SKM-1 treated with dmso at 0.1 percent for 144 hours (cell line): ENCODE data around the gene FUNDC1.
"Not testable (repeated sequence)": the region's sequence is repeated elsewhere in the genome, so short reads cannot be mapped to it uniquely, and the experiment has no call there.

Experiments used
- DNase-seq: peaks from one replicate; lab custom pipeline; 2025; ENCODE audit not compliant: unreplicated experiment; lab: John Stamatoyannopoulos, UW

Gene FUNDC1

GRCh38 chrX:44542567-44543325 is at the start of gene FUNDC1:
Gene FUNDC1 (minus strand): TSS chrX:44542859. CDS start chrX:44542832, 27 bp downstream.
- peak; percentile 82 for DNase-seq

GRCh38 chrX:44585866-44586265 is 43.2 kb upstream of the FUNDC1 start:
- peak; percentile 37 for DNase-seq

GRCh38 chrX:44580466-44580865 is 37.8 kb upstream of the FUNDC1 start:
- no peak for DNase-seq

GRCh38 chrX:44572340-44572938 is 29.8 kb upstream of the FUNDC1 start:
- no peak for DNase-seq

DNA sequence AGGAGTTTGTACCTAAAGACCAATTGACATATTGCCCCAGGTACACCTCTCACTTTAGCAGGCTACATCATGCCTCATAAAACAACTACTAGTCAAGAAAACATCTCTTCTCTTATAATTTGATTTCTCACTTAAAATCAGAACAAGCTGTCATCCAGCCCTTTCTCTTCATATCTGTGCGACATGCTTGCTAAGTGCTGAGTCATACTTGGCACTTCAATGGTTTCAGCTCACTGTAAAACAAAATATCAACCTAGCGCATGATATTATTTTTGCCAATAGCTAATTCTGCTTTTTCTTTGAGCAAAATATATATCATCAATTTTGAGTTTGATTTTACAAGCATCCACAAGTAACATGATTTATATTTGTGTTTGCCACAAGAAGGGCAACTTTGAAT is 27.9 kb upstream of the FUNDC1 start:
- no peak for DNase-seq

DNA sequence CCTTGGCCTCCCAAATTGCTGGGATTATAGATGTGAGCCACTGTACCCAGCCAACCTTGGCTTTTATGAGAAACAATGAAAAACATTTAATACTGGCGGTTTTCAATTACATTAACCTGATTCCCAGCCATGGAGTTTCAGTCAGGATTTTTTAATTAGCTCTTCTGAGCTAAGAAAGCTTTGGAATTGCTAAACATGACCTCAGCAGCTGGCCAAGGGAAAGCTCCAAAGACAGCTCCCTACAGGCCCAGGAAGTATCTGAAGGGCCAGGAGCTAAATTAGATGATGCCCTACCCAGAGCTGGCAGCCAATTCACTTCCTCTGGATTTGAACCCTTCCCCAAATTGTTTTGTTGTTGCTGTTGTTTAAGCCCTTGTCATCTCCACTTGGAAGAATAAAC is 26.5 kb upstream of the FUNDC1 start:
- no peak for DNase-seq

DNA sequence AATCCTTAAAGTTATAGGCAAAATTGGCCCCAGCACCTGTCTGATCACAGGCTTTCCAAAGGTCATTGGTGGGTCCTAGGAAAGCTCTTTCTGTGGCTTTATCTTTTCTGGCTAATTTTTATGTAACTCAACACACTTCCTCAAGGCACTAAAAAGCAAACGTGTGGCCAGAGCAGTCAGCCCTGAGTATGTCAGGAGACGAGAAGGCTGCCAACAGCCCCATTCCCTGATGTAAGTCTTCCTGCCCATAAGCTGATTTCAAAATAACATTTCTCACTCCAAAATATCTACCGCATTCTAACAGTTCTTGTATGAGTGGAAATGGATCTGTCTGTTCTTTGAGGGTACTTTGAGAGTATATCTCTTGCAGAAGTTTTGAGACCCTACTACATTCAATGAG is 25.5 kb upstream of the FUNDC1 start:
- peak; percentile 9 for DNase-seq

DNA sequence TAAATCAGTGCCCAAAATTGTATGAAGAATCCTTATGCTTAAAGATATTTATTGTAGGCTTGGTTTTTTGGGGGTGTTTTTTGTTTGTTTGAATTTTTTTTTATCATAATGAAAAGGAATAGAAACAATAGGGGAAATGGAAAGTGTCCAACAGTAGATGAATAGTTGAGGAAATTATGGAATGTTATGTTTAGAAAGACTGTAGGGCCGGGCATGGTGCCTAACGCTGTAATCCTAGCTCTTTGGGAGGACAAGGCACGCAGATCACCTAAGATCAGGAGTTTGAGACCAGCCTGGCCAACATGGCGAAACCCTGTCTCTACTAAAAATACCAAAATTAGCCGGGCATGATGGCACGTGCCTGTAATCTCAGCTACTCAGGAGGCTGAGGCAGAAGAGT is 19.2 kb upstream of the FUNDC1 start:
- DNase-seq, result not testable (repeated sequence)

DNA sequence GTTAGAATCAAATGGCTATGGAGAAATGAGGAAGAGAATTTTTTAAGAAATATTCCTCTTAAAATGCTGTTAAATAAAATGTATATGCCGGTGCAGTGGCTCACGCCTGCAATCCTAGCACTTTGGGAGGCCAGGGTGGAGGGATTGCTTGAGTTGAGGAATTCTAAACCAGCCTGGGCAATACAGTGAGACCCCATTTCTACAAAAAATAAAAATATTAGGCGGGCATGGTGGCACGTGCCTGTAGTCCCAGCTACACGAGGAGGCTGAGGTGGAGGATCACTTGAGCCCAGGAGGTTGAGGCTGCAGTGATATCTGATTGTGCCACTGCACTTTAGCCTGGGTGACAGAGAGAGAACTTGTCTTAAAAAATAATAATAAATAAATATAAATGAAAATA is 7.9 kb upstream of the FUNDC1 start:
- no peak for DNase-seq

DNA sequence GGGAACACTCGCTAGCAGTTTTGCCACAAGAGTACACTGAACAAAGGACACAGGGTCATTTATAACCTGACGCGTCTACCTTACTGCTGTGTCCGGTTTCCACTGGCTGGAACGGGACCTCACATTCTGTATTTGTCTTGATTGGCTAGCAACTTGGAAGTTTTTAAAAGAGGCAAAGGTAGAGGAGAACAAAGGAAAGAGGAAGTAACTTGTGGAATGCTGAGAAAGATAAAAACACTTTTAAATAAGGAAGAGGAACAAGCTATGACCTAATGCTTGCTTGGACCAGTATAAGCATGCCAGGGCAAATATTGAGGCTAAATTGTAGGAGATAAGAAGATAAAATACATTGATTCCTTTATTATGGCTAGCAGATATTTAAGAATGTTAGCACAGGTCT is 2.8 kb upstream of the FUNDC1 start:
- not testable (repeated sequence) for DNase-seq

- DNase-seq, result no peak
These were observed 1.4 kb upstream of the FUNDC1 start for GRCh38 chrX:44544036-44544435.

DNA sequence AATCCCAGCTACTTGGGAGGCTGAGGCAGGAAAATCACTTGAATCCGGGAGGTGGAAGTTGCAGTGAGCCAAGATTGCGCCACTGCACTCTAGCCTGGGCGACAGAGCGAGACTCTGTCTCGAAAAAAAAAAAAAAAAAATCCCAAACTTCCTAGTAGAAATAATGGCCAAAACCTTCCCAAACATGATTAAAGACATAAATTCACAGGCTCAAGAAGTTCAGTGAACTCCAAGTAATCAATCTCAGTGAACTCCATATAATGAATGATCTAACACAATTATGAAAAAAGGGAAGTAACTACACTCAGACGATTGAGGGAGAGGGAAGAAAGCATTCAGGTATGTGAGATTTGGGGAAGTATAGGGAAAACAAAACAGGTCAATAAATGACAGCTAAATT is 6.5 kb downstream of the FUNDC1 start:
- no peak for DNase-seq

GRCh38 chrX:44529310-44529709 is 13.3 kb downstream of the FUNDC1 start:
- no peak for DNase-seq

- DNase-seq, result no peak
These were observed 28.4 kb downstream of the FUNDC1 start for GRCh38 chrX:44514272-44514671.

DNA sequence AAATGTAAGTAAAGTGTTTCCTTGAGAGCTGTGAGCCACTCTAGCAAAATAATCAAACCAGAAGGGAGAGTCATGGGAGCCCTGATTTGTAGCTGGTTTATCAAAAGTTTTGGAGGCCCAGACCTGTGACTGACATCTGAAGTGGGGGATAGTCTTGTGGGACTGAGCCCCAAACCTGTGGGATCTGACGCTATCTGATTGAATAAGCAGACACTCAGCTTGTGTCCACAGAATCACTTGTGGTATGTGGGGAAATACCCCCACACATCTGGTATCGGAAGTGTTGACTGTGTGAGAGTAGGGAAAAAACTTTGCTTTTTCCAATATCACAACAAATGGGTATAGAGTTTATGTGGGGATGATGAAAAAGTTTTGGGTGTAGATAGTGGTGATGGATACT is 35.4 kb downstream of the FUNDC1 start:
- no peak for DNase-seq

DNA sequence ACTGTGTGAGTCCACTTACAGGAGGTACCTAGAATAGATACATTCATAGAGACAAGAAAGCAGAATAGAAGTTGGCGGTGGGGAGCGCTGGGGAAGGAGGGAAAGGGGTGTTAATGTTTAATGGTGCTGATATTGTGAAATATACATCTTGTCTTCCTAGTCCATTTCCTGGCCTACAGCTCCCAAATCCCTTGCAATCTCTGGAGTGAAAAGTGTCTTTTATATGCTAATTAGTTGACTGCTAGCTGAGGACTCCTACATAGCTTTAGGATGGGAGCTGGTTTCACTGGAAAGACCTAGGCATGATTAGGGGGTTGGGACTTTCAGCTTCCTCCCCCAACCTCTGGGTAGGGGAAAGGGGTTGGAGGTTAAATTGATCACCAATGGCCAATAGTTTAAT is 36.0 kb downstream of the FUNDC1 start:
- DNase-seq, result no peak

GRCh38 chrX:44503560-44503959 is 39.1 kb downstream of the FUNDC1 start:
- no peak for DNase-seq

GRCh38 chrX:44495091-44495490 is 47.6 kb downstream of the FUNDC1 start:
- no peak for DNase-seq

- DNase-seq, result peak; percentile 18
These were observed 48.3 kb downstream of the FUNDC1 start for GRCh38 chrX:44494357-44494756.

DNA sequence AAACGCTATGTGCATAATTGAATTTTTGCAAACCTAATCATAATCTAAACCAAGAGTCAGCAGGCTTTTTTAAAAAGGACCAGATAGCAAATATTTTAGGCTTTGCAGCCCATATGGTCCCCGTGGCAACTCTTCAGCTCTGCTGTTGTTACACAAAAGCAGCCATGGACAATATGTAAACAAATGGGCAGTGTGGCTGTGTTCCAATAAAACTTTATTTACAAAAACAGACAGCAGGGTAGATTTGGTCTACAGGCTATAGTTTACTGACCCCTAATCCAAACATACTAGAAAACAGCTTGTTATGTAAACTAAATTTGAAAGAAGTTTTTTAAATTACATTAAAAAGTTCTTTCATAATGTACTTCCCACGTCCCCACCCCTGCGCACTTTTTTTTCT is 53.1 kb downstream of the FUNDC1 start:
- DNase-seq, result no peak

DNA sequence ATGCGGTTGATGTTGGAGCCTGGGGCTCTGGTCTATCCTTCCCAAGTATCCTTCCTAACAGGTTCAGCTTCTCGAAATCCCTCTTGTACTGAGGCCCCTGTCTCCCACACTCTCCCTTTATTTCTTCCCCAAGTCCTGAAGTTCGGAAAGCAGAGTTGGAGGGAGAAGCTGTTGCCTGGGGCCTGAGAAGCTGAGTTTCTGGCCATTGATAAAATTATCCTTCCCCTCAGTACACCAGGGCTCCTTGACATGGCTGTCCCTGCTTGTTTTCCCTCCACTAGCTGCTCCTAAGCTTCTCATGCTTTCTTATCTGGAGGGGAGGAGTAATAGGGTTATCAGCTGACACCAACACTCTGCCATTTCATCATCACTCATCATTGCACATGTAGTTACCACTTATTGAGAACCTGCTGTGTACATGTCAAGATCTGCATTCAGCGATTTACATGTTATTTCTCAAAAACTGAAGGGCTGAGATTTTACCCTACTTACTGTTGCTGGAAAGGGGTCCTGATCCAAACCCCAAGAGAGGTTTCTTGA is 58.0 kb downstream of the FUNDC1 start:
- DNase-seq, result no peak

DNA sequence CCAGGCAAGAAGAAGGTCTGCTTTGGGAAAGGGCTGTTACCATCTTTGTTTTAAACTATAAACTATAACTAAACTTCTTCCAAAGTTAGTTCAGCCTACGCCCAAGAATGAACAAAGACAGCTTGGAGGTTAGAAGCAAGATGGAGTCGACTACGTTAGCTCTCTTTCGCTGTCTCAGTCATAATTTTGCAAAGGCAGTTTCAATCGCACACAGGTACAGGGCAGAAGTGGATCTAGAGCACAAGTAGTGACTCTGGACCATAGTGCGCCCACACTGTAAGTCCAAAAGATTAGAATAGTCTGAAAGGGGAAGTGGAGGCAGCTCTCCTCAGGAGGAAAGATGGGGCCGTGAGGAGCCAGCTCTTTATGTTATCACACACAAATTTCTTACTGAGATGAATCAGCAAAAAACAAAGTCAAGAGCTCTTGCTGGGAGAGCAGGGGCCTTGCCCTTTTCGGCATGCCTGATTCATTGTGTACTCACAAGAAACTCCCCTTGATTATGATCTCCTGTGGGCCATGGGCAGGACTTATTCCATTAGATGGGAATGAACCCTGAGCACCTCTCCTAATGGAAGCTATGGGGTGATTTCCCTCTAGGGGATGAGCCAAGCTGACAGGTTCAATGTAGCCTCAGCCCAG is 58.6 kb downstream of the FUNDC1 start:
- no peak for DNase-seq
